Measurements from ENCODE around the gene SPDYE5.

SPDYE5 gene

DNA sequence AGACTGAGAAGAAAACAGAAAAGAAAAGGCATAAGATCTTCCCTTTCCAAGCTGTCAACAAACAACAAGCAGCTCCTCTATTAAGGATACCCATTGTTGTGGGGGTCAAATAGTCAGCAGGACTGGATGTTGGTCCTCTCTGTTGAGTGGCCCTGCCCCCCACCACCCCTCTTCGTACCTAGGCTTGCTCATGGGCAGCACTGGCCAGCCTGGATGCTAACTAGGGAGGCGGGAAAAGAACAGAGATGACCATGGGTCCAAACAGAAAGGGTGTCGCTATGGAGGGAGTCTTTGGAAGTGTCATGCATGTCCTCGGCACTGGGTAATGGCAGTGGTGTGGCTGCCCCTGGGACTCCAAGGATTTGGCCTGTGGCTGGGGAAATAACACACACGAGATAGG lies 45.6 kb downstream of the SPDYE5 start:
- DNase-seq: no peak

DNA sequence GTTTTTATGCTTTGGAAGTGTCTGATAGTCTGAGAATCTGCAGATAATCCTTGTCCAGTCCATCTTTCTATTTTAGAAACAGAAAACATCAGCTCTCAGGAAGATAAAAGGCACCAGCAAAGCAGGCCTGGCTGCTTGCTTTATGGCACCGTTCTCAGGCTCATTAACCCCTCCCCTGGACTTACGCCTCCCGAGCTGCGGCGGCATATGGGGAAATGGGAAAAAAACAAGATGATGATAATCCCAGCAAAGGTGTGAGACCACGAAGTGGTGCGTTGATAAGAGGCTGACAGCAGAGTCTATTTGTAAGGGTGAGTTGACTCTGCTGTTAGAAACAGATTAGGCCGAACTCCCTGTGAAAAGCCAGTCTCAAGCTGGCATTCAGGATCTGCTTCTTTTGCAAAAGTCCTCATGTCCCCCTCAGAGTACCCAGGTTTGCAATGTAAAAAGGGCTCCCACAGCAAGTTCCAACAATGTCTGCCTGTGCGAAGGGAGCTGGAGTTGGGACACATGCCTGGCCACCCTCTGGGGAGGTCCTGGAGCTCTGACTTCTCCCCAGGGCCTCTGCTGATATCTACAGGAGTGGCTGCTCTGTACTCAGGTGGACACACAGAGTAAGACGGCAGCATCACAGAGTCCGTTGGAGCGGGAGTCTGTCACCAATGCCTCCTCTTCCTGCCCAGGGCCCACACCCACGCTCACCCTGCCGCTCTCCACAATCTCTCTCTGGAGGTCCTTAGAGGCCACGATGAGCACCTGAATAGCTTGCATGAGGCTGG lies 54.3 kb downstream of the SPDYE5 start:
- DNase-seq: no peak
